A673 (cell line): ENCODE measurements around the gene ALLC. TPM values are rescaled to one million over a fixed set of nuclear protein-coding genes. Genes with fewer than 3 reads are reported as not detected.

Experiments used
- BruUV-seq: library from RNA; stranded (reverse); fragments of 400-500 nt; replicated peaks from 2 replicates; lab custom pipeline; 2021; lab: Mats Ljungman, UMichigan
- CTCF ChIA-PET: fragments of 300-600 bp; sonication (Branson Sonifier 250); formaldehyde crosslinking; loops from one replicate; lab custom pipeline; 2022; ENCODE audit warnings: antibody characterized with exemption; lab: Charles Lee
- POLR2A ChIA-PET: fragments of 300-600 bp; sonication (Branson Sonifier 250); formaldehyde crosslinking; loops from one replicate; lab custom pipeline; 2022; ENCODE audit warnings: antibody characterized with exemption; ENCODE audit not compliant: low non-redundant PET; lab: Charles Lee
- DNase-seq: peaks from one replicate; pipeline ENCODE4 v3.0.0-alpha.2; 2015; ENCODE audit warnings: low spot score
- H3K27ac ChIP-seq: fragments of 200-600 bp; sonication (generic); 2 replicates; pipeline ENCODE4 v1.5.1; 2016; ENCODE audit warnings: mixed run types, low read depth, mild to moderate bottlenecking, mixed read lengths, antibody characterized with exemption, low read length; ENCODE audit not compliant: poor library complexity, severe bottlenecking
- H3K27me3 ChIP-seq: fragments of 200-600 bp; sonication (generic); replicated peaks from 2 replicates; pipeline ENCODE4 v1.6.1; 2017; ENCODE audit warnings: mixed run types, low read depth, mild to moderate bottlenecking, mixed read lengths, antibody characterized with exemption, low read length; ENCODE audit not compliant: insufficient read depth, poor library complexity
- H3K36me3 ChIP-seq: fragments of 200-600 bp; sonication (generic); 2 replicates; pipeline ENCODE4 v1.6.1; 2016; ENCODE audit warnings: mixed run types, mild to moderate bottlenecking, mixed read lengths, antibody characterized with exemption, low read length; ENCODE audit not compliant: insufficient read depth, poor library complexity, severe bottlenecking
- H3K4me1 ChIP-seq: fragments of 200-600 bp; sonication (generic); 2 replicates; pipeline ENCODE4 v1.6.1; 2017; ENCODE audit warnings: mixed run types, mild to moderate bottlenecking, mixed read lengths, antibody characterized with exemption, low read length; ENCODE audit not compliant: insufficient read depth, poor library complexity, severe bottlenecking
- H3K4me3 ChIP-seq: fragments of 200-600 bp; sonication (generic); 2 replicates; pipeline ENCODE4 v1.5.1; 2016; ENCODE audit warnings: low read depth, mixed run types, mild to moderate bottlenecking, mixed read lengths, low read length; ENCODE audit not compliant: poor library complexity, severe bottlenecking
- H3K9me3 ChIP-seq: fragments of 200-600 bp; sonication (generic); 2 replicates; pipeline ENCODE4 v1.6.1; 2016; ENCODE audit warnings: mixed run types, low read depth, mild to moderate bottlenecking, mixed read lengths, antibody characterized with exemption, low read length; ENCODE audit not compliant: poor library complexity, severe bottlenecking
- CTCF ChIP-seq: fragments of 300-800, 200-600 bp; sonication (generic); conservative IDR thresholded peaks from 2 replicates; pipeline ENCODE4 v1.5.1; 2017; ENCODE audit warnings: low read depth, mild to moderate bottlenecking, antibody characterized with exemption, low read length, moderate library complexity, mixed read lengths
- EZH2 ChIP-seq: fragments of 200-600 bp; sonication (generic); IDR thresholded peaks from 2 replicates; pipeline ENCODE4 v1.6.1; 2017; ENCODE audit warnings: borderline replicate concordance, low read depth, mild to moderate bottlenecking, mixed read lengths, antibody characterized with exemption, low read length; ENCODE audit not compliant: poor library complexity, severe bottlenecking
- intact Hi-C: fragments of 100-400 bp; cut with micrococcal nuclease; formaldehyde crosslinking; loops from one replicate; pipeline ENCODE4 v1.10.0; 2022; ENCODE audit not compliant: unreplicated experiment
- total RNA-seq: library from RNA; stranded (reverse); gene quantifications from 2 replicates; pipeline ENCODE4 v1.2.3, GENCODE V29; 2021

ALLC gene
- total RNA-seq, 1 experiment from 2014 or later, result not detected

GRCh38 chr2:3610415-3610814 is 47.6 kb upstream of the ALLC start:
- H3K4me3 ChIP-seq, result no peak overlapping the region
- no TSS peak for BruUV-seq
- TF ChIP-seq EZH2, result no peak
- intact Hi-C loops, result no loop called here
- H3K27me3 ChIP-seq, result no peaks in the 10 kb centered on the region
- CTCF ChIA-PET, result no interaction called here
- no peaks in the 10 kb centered on the region for H3K9me3 ChIP-seq
- H3K4me1 ChIP-seq, result no peaks in the 10 kb centered on the region
- POLR2A ChIA-PET, result no interaction called here
- DNase-seq, result no peak
- no peak overlapping the region for H3K27ac ChIP-seq
- H3K36me3 ChIP-seq, result no peaks in the 10 kb centered on the region

- no peak for DNase-seq
- ChIA-PET CTCF (no interaction called here), POLR2A (no interaction called here)
- TF ChIP-seq EZH2, result no peak
- no peak for TF ChIP-seq CTCF
- no peaks in the 10 kb centered on the region for H3K4me1 ChIP-seq
- no peaks in the 10 kb centered on the region for H3K36me3 ChIP-seq
- no peak overlapping the region for H3K27ac ChIP-seq
- intact Hi-C loops, result no loop called here
- H3K27me3 ChIP-seq, result no peaks in the 10 kb centered on the region
- no TSS peak for BruUV-seq
- no peaks in the 10 kb centered on the region for H3K9me3 ChIP-seq
- H3K4me3 ChIP-seq, result no peak overlapping the region
Measured at GRCh38 chr2:3610881-3611505, 47.0 kb upstream of the ALLC start.

- POLR2A ChIA-PET, result no interaction called here
- intact Hi-C loops, result no loop called here
- CTCF ChIA-PET, result no interaction called here
- no peaks in the 10 kb centered on the region for H3K36me3 ChIP-seq
- H3K4me1 ChIP-seq, result no peaks in the 10 kb centered on the region
- H3K9me3 ChIP-seq, result no peaks in the 10 kb centered on the region
- no peak for DNase-seq
- no TSS peak for BruUV-seq
- no peak overlapping the region for H3K4me3 ChIP-seq
- TF ChIP-seq EZH2, result no peak
- no peak for TF ChIP-seq CTCF
- H3K27me3 ChIP-seq, result no peaks in the 10 kb centered on the region
- no peak overlapping the region for H3K27ac ChIP-seq
Measured at GRCh38 chr2:3611589-3611988, 46.4 kb upstream of the ALLC start.
